ENCODE results near the gene ACAD9.
"Not testable (repeated sequence)": the region's sequence is repeated elsewhere in the genome, so short reads cannot be mapped to it uniquely, and the experiment has no call there.

Gene ACAD9

GRCh38 chr3:128863560-128863959 is 15.9 kb upstream of the ACAD9 start:
- DNase-seq = no peak

DNA sequence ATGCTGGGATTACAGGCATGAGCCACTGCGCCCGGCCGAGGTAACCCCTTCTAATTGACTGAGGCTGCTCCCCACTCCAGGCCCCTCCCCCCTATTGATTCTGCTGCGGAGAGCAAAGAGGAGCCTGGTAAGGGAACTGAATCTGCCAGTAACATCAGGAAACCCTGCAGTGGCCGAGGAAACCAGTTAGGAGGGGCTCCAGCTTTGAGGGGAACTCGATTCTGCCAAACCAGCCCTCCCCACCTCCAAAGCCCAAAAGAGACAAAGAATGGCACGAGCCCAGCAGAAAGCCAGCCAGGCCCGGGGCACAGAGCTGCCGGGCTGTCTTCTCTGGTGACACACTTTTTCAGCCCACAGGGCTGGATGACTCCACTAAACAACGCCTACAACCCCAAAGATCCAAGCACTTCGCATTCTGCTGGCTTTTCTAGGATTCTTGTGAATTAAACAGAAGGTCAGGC is 15.0 kb upstream of the ACAD9 start:
- no peak for DNase-seq

DNA sequence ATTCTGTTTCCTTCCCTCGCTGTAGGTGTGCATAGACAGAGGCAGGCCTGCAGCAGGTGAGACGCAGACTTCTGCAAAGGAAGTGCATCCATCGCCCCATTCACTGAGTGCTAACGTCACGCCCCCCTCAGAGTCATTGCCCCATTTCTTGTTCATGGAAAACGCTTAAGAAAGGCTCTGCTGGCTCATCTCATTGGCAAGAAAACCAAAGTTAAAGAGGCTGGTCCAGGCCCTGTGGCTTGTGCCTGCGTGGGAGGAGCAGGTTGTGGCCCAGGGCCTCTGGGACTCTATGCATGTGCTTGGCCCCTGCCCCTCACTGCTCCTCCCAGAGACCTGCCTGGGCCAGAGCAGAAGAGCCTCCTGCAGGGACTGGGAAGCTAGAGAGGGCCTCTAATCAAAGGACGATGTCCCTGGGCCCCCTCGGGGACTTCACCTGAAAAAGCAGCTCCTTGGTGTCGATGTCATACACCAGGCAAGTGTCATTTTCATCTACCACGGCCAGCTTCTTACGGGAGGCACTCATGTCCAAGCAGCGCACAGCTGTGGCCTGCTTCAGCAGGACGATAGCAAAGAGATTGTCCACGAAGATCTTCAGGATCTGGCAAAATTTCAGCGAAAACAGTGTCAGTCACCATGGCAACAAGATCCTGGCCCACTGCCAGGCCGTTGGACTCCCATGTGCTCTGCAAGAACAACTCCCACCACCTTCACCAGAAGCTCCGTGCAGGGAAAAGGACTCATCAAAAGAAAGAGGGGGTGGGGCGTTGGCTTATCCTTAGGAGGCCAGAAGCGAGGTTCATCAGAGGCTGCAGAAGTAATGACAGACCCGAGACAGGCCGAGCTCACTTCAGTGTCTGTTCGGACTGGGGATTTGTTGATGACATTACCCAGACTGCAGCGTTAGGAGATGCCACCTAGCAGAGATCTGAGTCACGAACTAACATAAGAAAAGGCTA is 14.3 kb upstream of the ACAD9 start:
- not testable (repeated sequence) for DNase-seq

- no peak for DNase-seq
These were observed 12.0 kb upstream of the ACAD9 start for GRCh38 chr3:128867200-128868125.

GRCh38 chr3:128870347-128870746 is 9.1 kb upstream of the ACAD9 start:
- no peak for DNase-seq

- no peak for DNase-seq
These were observed 7.1 kb upstream of the ACAD9 start for GRCh38 chr3:128872282-128872681.

DNA sequence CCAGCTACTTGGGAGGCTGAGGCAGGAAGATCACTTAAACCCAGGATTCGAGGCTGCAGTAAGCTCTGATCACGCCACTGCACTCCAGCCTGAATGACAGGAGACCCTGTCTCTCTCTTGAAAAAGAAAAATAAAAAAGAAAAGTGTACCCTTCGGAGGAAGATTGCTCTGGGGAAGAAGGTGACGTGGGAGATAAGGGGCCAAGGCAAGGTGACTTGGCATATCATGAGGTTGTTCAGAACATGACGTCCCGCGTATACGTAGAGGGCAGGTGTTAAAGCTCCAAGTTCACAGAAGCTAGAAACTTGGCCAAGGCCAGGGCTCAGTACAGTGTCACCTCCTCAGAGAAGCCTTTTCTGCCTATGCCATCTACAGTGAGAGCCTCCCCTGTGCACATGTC is 6.7 kb upstream of the ACAD9 start:
- DNase-seq = no peak

DNA sequence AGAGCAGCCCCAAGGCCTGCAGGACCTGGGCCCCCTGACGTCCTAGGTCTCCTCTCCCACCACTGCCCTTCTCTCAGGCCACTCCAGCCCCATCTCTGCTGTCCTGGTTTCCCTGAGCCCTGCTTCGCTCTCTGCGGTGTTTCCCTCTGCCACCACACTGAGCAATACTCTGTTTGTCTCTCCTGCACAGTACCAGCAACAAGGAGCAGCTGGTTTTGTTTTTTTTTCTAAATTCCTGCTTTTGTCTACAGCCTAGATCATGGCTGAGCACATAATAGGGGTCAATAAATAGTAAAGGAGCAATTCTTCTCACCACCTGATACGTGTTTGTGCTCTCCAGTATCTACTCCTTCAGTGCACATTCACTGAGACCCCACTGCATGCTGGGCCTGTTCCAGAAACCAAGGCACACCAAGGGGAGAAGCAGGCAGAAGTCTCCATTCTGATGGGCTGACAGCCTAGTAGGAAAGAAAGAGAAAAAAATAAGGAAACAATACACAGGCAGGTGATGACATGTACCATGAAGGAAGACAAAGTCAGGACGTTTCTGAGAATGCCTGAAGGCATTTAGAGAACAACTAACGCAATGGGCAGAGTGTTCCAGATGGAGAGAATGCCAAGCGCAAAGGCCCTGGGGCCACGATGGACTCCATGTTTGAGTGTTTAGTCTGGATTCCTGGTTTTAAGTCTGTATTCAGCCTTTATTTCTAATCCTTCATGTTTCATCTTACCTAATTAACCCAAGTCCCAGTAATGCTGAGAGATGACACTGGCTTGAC is 6.0 kb upstream of the ACAD9 start:
- no peak for DNase-seq

DNA sequence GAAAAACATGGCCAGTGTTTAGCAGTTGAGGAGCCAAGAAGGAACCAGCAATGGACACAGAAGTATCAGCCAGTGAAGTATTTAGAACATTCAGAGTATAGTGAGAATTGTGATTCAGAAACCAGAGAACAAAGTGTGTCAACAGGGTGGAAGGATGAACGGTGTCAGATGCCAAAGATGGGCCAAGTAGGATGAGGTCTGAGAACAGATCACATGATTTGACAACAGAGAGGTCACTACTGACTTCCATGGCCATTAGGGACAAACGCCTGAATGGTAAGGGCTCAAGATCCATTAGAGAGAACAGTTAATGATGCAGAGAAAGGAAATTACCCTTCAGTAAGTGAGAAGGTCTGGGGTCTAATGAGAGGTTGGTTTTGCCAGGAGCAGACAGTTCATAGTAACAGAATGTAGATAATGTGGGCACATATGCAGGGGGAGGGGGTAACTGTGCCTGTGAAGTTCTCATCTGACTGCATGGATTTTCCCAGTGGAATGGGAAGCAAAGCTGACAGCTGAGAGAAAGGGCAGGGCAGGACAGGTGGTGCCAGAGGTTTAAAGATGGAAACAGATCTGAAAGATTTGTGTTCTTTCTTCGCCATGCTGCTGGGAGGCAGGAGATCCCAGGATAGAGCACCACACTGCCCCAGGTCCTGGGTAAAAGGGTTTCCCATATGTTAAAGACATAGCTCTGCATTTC is 4.8 kb upstream of the ACAD9 start:
- DNase-seq = no peak

DNA sequence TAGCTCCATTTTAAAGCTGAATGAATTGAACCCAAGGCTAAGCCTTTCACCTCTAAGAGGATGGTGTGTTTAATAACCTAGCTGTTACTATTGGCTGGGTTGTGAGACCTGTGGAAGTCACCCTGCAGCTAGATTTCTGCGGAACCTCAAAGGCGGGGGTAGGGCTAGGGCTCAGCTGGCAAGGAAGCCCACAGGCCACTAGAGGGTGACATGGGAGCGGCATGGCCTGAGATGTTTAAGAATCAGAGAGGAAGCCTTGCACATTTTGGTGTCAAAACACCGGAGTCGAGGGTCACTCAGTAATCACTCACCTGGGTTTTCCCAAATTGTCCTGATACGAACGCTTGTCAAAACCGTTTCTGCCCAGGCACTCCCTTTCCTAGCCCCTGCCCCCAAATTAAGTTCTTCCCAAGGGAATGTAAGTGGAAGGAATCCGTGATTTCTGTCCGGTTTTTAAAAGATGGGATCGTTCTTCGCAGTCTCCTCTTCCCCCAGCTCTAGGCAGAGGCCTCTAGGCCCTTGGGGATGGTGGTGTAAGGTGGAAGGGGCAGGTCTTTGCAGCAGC is 3.8 kb upstream of the ACAD9 start:
- DNase-seq = no peak

DNA sequence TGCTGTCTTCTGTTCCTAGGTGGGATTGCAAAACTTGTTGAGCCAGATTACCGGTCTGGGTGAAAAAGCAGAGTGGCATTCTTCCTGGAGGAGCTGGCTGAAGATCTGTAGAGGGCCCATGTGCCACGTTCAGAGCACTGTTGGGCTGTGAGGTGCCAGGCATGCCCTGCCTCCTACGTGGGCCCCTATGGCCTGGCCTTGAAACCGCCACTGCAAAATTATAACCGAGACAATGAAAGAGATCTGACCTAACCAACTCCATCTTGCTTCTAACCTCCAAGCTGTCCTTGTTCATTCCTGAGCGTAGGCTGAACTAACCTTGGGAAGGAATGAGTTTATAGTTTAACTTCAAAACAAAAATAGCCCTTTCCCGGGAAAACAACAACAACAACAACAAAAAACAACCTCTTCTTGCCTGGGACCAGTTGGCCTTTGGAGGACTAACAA is 1.4 kb upstream of the ACAD9 start:
- DNase-seq = no peak

DNA sequence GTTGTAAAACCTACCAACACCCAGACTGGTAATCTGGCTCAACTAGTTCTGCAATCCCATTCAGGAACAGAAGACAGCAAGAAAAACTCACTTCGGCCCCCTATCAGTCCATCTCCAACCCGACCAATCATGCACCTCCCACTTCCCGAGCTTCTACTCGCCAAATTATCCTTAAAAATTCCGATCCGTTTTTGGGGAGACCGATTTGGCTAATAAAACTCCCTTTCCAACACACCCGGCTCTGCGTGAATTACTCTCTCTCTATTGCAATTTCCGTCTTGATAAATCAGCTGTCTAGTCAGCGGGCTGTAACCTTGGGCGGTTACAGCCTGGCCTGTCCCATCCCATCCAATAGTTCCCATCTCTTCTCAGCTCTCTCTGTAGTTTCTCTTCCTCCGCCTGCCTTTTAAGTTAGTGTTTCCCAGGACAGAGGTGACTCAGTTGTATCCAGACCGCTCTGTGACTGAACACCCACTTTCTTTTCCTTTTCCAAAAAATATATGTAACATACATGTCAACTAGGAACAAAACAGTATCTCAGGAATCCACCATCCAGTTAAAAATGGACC is 780 bp upstream of the ACAD9 start:
- peak; percentile 10 for DNase-seq

GRCh38 chr3:128879991-128880390 is 571 bp downstream of the ACAD9 start:
- no peak for DNase-seq

GRCh38 chr3:128880455-128880854 is 1.0 kb downstream of the ACAD9 start:
- DNase-seq = not testable (repeated sequence)

DNA sequence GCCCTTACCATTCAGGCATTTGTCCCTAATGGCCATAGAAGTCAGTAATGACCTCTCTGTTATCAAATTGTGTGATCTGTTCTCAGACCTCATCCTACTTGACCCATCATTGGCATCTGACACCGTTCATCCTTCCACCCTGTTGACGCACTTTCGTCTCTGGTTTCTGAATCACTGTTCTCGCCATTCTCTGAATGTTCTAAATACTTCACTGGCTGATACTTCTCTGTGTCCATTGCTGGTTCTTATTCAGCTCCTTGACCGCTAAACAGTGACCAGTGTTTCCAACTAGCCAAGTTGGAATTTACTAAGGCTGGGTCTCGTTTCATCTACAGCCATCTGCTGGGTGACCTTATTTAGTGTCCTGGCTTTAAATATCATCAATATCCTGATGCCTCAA is 2.2 kb downstream of the ACAD9 start:
- no peak for DNase-seq

GRCh38 chr3:128882719-128883118 is 3.3 kb downstream of the ACAD9 start:
- DNase-seq = no peak

DNA sequence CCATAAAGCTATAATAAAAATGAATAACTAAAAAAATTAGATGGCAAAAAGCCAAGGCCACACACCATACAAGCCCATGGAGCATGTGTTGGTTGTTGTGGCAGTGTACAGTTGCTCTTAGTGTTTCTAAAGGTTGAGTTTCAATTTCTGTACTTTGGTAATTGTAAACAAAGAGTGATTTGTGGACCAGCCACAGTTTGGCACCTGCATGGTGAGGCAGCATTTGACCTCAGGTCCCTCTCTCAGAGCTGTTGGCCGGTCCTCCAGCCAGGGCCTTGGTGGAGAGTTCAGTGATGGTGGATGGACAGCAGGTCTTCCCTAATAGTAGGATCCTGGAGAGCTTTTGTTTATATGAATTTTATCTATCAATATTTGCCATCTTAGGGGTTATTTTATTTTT is 5.6 kb downstream of the ACAD9 start:
- no peak for DNase-seq

DNA sequence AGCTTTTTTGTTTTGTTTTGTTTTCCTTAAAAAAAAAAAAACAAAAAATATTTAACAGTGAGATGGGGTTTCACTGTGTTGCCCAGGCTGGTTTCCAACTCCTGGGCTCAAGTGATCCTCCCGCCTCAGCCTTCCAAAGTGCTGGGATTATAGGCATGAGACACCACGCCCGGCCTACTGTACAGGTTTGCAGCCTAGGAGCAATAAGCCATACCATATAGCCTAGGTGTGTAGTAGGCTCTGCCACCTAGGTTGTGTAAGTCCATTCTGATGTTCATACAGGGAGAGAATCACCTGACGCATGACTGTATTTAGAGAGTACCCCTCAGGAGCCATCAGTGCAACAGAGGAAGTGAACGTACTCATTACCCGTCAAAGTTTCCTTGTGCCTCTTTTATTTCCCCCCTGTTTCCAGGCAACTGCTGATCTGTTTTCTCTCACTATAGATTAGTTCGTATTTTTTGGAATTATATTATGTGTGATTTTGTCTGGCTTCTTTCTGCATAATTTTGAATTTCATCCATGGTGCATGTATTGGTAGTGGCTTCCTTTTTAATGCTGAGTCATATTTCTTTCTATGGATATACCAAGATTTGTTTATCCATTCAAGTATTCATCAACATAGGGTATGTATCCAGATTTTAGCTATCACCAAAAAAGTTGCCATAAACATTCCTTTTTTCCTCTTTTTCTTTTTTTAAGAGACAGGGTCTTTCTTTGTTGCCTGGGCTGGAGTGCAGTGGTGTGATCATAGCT is 9.9 kb downstream of the ACAD9 start:
- no peak for DNase-seq

- no peak for DNase-seq
These were observed 16.6 kb downstream of the ACAD9 start for GRCh38 chr3:128895843-128896697.

GRCh38 chr3:128902426-128902825 is 23.0 kb downstream of the ACAD9 start:
- no peak for DNase-seq

All from NCI-H446 treated with DMSO at 0.1 percent for 48 hours (cell line).